Measurements from ENCODE around the gene GPR26.
"Not testable (repeated sequence)": the region's sequence is repeated elsewhere in the genome, so short reads cannot be mapped to it uniquely, and the experiment has no call there.

Gene GPR26

GRCh38 chr10:123706236-123706635 is 40.1 kb downstream of the GPR26 start:
- no peak for DNase-seq (ENCODE audit: low read depth in 4 of 4, low spot score in 1 of 4)

- DNase-seq (ENCODE audit: low read depth in 4 of 4, low spot score in 1 of 4) = no peak
Measured at GRCh38 chr10:123715546-123715945, 49.4 kb downstream of the GPR26 start.

- DNase-seq (ENCODE audit: low read depth in 4 of 4, low spot score in 1 of 4) = no peak
Measured at GRCh38 chr10:123717336-123717735, 51.2 kb downstream of the GPR26 start.

GRCh38 chr10:123718544-123719060 is 52.4 kb downstream of the GPR26 start:
- DNase-seq (ENCODE audit: low read depth in 4 of 4, low spot score in 1 of 4) = no peak

GRCh38 chr10:123720536-123720935 is 54.4 kb downstream of the GPR26 start:
- DNase-seq (ENCODE audit: low read depth in 4 of 4, low spot score in 1 of 4) = no peak

GRCh38 chr10:123721441-123722049 is 55.4 kb downstream of the GPR26 start:
- DNase-seq (ENCODE audit: low read depth in 4 of 4, low spot score in 1 of 4) = no peak

- DNase-seq (ENCODE audit: low read depth in 4 of 4, low spot score in 1 of 4) = no peak
Measured at GRCh38 chr10:123722351-123722750, 56.2 kb downstream of the GPR26 start.

- no peak for DNase-seq (ENCODE audit: low read depth in 4 of 4, low spot score in 1 of 4)
Measured at GRCh38 chr10:123724747-123725146, 58.6 kb downstream of the GPR26 start.

- DNase-seq (ENCODE audit: low read depth in 4 of 4, low spot score in 1 of 4) = no peak
Measured at GRCh38 chr10:123726381-123726780, 60.2 kb downstream of the GPR26 start.

- DNase-seq (ENCODE audit: low read depth in 4 of 4, low spot score in 1 of 4) = no peak
Measured at GRCh38 chr10:123726836-123727235, 60.7 kb downstream of the GPR26 start.

- no peak for DNase-seq (ENCODE audit: low read depth in 4 of 4, low spot score in 1 of 4)
Measured at GRCh38 chr10:123729523-123729922, 63.4 kb downstream of the GPR26 start.

GRCh38 chr10:123736917-123737316 is 70.8 kb downstream of the GPR26 start:
- not testable (repeated sequence) for DNase-seq (ENCODE audit: low read depth in 4 of 4, low spot score in 1 of 4)

- DNase-seq (ENCODE audit: low read depth in 4 of 4, low spot score in 1 of 4) = no peak
Measured at GRCh38 chr10:123741146-123741545, 75.0 kb downstream of the GPR26 start.

GRCh38 chr10:123741711-123742110 is 75.6 kb downstream of the GPR26 start:
- DNase-seq (ENCODE audit: low read depth in 4 of 4, low spot score in 1 of 4) = no peak

- no peak for DNase-seq (ENCODE audit: low read depth in 4 of 4, low spot score in 1 of 4)
Measured at GRCh38 chr10:123742751-123743440, 76.7 kb downstream of the GPR26 start.

- DNase-seq (ENCODE audit: low read depth in 4 of 4, low spot score in 1 of 4) = no peak
Measured at GRCh38 chr10:123743441-123744223, 77.5 kb downstream of the GPR26 start.

- no peak for DNase-seq (ENCODE audit: low read depth in 4 of 4, low spot score in 1 of 4)
Measured at GRCh38 chr10:123744224-123744536, 78.0 kb downstream of the GPR26 start.
